ENCODE results near the gene URM1. TPM values are rescaled to one million over a fixed set of nuclear protein-coding genes. Genes with fewer than 3 reads are reported as not detected.

Gene URM1
- polyA plus RNA-seq, 10 donors: 47.6 to 72.9 (median 63.7) TPM

DNA sequence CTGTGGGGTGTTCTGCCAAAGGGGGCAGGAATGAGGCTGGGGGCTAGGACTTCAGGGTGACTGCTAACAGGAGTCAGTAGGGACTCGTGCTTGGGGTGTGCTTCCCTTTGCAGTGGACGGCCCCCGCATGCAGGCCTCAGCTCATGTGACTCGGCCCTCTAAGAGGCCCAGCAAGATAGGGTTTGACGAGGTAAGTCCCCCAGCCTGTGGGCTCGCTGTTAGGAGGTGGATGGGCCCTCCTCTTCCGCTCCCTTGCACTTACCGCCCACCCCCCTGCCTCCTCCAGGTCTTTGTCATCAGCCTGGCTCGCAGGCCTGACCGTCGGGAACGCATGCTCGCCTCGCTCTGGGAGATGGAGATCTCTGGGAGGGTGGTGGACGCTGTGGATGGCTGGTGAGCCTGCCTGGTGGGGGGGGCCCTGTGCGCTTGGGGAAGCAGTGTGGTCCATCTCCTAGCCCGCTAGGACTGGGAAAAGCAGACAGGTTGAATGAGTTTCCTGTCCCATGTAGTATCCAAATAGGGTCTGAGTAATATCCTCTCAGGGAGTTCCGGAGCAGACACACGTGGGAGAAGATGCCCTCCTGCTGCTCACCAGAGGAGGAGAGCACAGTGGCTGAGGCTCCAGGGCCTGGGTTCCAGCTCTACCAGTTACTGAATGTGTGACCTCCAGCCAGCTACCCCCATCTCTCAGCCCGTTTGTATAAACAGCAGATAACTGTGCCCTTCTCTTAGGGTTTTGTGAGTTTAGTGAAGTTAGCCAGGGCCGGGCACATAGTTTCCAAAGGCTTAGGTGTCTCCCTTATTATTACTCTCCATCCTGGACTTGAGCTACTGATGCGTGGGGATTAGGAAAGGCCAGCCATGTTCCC lies 57.7 kb downstream of the URM1 start:
- DNase-seq: no peak

DNA sequence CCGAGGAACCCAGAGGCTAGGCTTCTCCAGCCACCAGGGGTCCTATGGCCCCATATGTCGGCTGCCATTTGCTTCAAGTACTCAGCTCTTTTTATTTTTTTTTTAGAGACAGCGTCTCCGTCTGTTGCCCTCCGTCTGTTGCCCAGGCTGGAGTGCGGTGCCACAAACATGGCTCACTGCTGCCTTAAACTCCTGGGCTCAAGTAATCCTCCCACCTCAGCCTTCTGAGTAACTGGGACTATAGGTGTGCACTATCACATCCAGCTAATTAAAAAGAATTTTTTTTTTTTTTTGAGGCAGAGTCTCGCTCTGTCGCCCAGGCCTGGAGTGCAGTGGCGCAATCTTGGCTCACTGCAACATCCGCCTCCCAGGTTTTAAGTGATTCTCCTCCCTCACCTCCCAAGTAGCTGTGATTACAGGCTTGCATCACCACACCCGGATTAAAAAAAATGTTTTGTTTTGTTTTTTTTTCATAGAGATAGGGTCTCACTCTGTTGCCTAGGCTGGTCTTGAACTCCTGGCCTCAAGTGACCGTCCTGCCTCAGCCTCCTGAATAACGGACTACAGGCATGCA lies 58.4 kb downstream of the URM1 start:
- no peak for DNase-seq

DNA sequence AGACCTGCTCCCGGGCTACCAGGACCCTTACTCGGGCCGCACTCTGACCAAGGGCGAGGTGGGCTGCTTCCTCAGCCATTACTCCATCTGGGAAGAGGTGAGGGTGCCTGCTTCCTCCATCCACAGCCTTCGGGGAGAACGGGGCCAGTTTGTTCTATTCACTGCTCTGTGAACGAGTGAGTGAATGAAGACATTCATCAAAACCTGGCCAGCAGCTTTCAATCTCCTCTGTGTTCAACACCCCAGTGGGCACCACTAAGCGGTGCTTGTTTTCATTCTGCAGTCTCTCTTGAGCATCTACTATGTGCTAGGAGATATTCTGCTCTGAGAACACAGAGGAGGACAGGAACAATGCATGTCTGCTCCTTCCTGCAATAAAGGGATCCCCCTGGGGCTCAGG lies 60.0 kb downstream of the URM1 start:
- no peak for DNase-seq

DNA sequence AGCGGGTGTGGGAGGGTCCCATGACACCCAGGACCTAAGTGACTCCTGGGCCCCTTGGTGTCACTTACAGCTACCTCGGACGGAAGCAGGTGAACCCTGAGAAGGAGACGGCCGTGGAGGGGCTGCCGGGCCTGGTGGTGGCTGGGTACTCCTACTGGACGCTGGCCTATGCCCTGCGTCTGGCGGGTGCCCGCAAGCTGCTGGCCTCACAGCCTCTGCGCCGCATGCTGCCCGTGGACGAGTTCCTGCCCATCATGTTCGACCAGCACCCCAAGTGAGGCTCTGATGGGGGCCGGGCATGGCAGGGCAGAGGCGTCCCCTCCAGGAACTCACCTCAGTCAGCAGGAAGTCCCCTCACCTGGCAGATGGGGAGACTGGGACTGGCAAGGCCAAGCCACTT lies 63.2 kb downstream of the URM1 start:
- no peak for DNase-seq

DNA sequence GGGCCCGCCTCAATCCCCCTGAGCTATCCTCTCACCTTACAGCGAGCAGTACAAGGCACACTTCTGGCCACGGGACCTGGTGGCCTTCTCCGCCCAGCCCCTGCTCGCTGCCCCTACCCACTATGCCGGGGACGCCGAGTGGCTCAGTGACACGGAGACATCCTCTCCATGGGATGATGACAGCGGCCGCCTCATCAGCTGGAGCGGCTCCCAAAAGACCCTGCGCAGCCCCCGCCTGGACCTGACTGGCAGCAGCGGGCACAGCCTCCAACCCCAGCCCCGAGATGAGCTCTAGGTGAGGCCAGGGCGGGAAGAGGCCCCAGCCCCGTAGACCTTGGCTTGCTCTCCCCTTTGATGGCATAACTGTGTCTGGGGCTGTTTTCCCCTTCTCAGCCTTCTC lies 64.4 kb downstream of the URM1 start:
- no peak for DNase-seq

DNA sequence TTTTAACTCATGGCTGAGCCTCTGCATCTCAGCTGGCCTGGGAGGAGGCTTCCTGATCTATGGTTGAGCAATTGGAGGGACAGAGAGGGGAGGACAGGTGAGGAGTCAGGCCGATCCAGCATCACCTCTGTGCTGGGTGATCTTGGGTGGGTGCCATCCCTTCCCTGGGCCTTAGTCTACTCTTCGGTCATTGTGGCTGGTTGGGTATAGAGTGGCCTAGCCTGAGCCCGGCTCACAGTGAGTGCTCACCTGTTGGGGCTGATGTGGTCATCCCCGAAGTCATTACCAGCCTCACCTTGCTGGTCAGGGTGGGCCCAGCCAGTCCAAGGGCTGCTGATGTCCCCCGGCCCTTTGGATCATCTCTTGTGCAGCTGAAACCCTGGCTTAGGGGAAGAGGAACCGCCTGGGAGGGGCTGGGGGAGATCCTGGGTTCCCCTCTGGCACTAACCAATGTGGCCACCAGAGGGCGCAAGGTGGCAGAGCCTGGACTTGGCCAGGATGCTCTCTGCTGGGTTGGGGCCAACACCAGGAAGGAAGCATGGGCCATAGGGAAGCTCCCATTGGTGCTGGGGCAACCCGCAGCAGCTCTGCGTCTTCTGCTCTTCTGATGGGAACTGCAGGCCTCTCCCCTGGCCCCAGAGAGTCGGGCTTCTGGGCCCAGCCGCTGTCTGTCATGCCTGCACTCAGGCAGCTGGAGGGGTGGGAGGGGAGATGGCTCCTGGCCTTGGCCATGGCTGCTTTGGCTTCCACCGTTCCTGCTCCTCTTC lies 67.4 kb downstream of the URM1 start:
- peak; percentile 67 to 90 (median 88) for DNase-seq

DNA sequence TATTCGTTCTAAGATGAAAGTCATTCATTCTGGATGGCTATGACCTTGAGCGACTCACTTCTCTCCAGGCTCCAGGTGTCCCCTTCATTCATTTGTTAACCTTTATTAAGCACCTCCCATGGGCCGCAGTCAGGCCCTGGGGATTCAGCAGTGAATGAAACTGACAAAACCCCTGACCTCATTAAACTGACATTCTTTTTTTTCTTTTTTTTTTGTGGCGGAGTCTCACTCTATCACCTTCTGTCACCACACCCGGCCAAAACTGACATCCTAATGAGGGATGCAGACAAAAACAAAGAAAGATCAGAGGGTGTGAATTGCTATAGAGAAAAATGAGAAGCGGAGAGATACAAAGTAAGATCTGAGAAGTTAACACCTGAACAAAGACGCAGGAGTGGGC lies 68.1 kb downstream of the URM1 start:
- DNase-seq: no peak

Other genes with a start within 250 kb of the URM1 start
- gene PTGES2, start 243.6 kb upstream of the URM1 start, polyA plus RNA-seq (ENCODE audit: insufficient read length in 10 of 10): 10 to 100 TPM; 28.2 to 40.0 (median 36.1) TPM
- 1 to 10 TPM in 1 of 10 donors, under 1 TPM in 9; 0.16 to 1.3 (median 0.68) TPM for gene LCN2, start 221.9 kb upstream of the URM1 start, polyA plus RNA-seq (ENCODE audit: insufficient read length in 10 of 10)
- 10 to 100 TPM; 19.9 to 33.8 (median 26.3) TPM for gene BBLN, start 211.1 kb upstream of the URM1 start, polyA plus RNA-seq (ENCODE audit: insufficient read length in 10 of 10)
- 100 to 1,000 TPM in 4 of 10 donors, 10 to 100 TPM in 6; 84.8 to 128 (median 99.1) TPM for gene CIZ1, start 179.8 kb upstream of the URM1 start, polyA plus RNA-seq (ENCODE audit: insufficient read length in 10 of 10)
- 100 to 1,000 TPM in 1 of 10 donors, 10 to 100 TPM in 9; 32.0 to 119 (median 52.2) TPM for gene DNM1, start 168.0 kb upstream of the URM1 start, polyA plus RNA-seq (ENCODE audit: insufficient read length in 10 of 10)
- 100 to 1,000 TPM in 1 of 10 donors, 10 to 100 TPM in 9; 76.3 to 111 (median 90.5) TPM for gene GOLGA2, start 95.4 kb upstream of the URM1 start, polyA plus RNA-seq (ENCODE audit: insufficient read length in 10 of 10)
- gene SWI5, start 95.1 kb upstream of the URM1 start, polyA plus RNA-seq (ENCODE audit: insufficient read length in 10 of 10): 10 to 100 TPM; 17.9 to 26.9 (median 23.6) TPM
- 10 to 100 TPM; 18.3 to 25.7 (median 21.9) TPM for gene TRUB2, start 48.9 kb upstream of the URM1 start, polyA plus RNA-seq (ENCODE audit: insufficient read length in 10 of 10)
- 10 to 100 TPM; 18.6 to 39.2 (median 27.4) TPM for gene COQ4, start 48.5 kb upstream of the URM1 start, polyA plus RNA-seq (ENCODE audit: insufficient read length in 10 of 10)
- 10 to 100 TPM in 5 of 10 donors, 1 to 10 TPM in 5; 7.8 to 13.4 (median 10.7) TPM for gene SLC27A4, start 30.8 kb upstream of the URM1 start, polyA plus RNA-seq (ENCODE audit: insufficient read length in 10 of 10)
- gene CERCAM, start 49.5 kb downstream of the URM1 start, polyA plus RNA-seq (ENCODE audit: insufficient read length in 10 of 10): 100 to 1,000 TPM in 6 of 10 donors, 10 to 100 TPM in 4; 75.4 to 137 (median 109) TPM
- gene ODF2, start 84.6 kb downstream of the URM1 start, polyA plus RNA-seq (ENCODE audit: insufficient read length in 10 of 10): 10 to 100 TPM; 22.1 to 35.1 (median 27.6) TPM
- 10 to 100 TPM; 16.5 to 22.3 (median 20.2) TPM for gene GLE1, start 133.3 kb downstream of the URM1 start, polyA plus RNA-seq (ENCODE audit: insufficient read length in 10 of 10)
- 100 to 1,000 TPM; 235 to 314 (median 273) TPM for gene SPTAN1, start 181.2 kb downstream of the URM1 start, polyA plus RNA-seq (ENCODE audit: insufficient read length in 10 of 10)

All from muscle of back (tissue), 11 donors.